Right lobe of liver (tissue), 6 donors: ENCODE data around the gene TWIST2. TPM values are rescaled to one million over a fixed set of nuclear protein-coding genes. Genes with fewer than 3 reads are reported as not detected.

ENCODE experiments used
- ATAC-seq, 4 donors: fragments of 200-7000 bp; cut with Tn5 transposase; one replicate each; pipeline ENCODE4 v1.9.1; 2020; ENCODE audit warnings: mild to moderate bottlenecking in 4 of 4, moderate library complexity in 4 of 4
- DNase-seq, 3 donors: peaks; one replicate each; pipeline ENCODE4 v3.0.0-alpha.2; 2020
- H3K27ac ChIP-seq, 3 donors: fragments of 200-600 bp; one replicate each; pipeline ENCODE4 v1.8.0; 2022
- H3K27me3 ChIP-seq, 2 donors: fragments of 200-600 bp; one replicate each; pipeline ENCODE4 v1.8.0; 2022
- H3K36me3 ChIP-seq, 4 donors: fragments of 200-600 bp; sonication (generic) in 1 of 4; one replicate each; pipeline versions ENCODE4 v1.5.1 to v1.8.0; 2017 to 2022; ENCODE audit warnings: control low read depth in 1 of 4
- H3K4me1 ChIP-seq, 4 donors: fragments of 200-600 bp; sonication (generic) in 1 of 4; one replicate each; pipeline versions ENCODE4 v1.5.1 to v1.8.0; 2017 to 2022; ENCODE audit warnings: control low read depth in 1 of 4
- H3K4me3 ChIP-seq, 3 donors: fragments of 200-600 bp; one replicate each; pipeline ENCODE4 v1.8.0; 2022
- H3K9me3 ChIP-seq, 4 donors: fragments of 200-600 bp; sonication (generic) in 1 of 4; one replicate each; pipeline versions ENCODE4 v1.5.1 to v1.8.0; 2017 to 2022; ENCODE audit warnings: control low read depth in 1 of 4
- POLR2A ChIP-seq: fragments of 450-650 bp; IDR thresholded peaks from one replicate; pipeline ENCODE4 v1.6.1; 2017; ENCODE audit warnings: antibody characterized with exemption, mild to moderate bottlenecking
- WGBS: methylation state at CpG from one replicate; pipeline ENCODE4 v1.1.6; 2018; ENCODE audit warnings: low coverage, low lambda C conversion rate; ENCODE audit not compliant: insufficient coverage; ENCODE audit errors: missing lambda C conversion rate; 5-methylcytosine and 5-hydroxymethylcytosine counted together
- intact Hi-C, 2 donors: fragments of 100-400 bp; cut with DNase I; formaldehyde crosslinking; loops; one replicate each; pipeline versions ENCODE4 v1.11.2 to v1.14.1; 2022
- total RNA-seq, 6 experiments: library from RNA; depleted of rRNA in 2 of 6; stranded (reverse); fragments of >200 nt in 2 of 6; fragmentation: NEBNext Ultra II Directional in 3 of 6; extraction: Animal tissue kit (Norgen Biotek cat#: 25700) in 3 of 6; gene quantifications; one replicate each; pipeline versions ENCODE4 v1.1.0 to v1.2.4, GENCODE V29; 2016 to 2023
- TF ChIP-seq, protein P1 (sequence below), 4 donors: fragments of 200-600 bp in 3 of 4; fragments of 450-650 bp in 1 of 4; IDR thresholded peaks; one replicate each; pipeline versions ENCODE4 v1.5.1 to v1.8.0; 2016 to 2022; ENCODE audit warnings: antibody characterized with exemption in 4 of 4, mild to moderate bottlenecking in 2 of 4
- donor health status: DM: no; HTN: yes; CAD: no.
- donor health status: DM: no; HTN: no; CAD: no.
- donor health status: DM: no; HTN: no; CAD: no.
- donor health status: DM: no; HTN: yes; CAD: no.
- donor health status: DM: no; HTN: yes; CAD: no.

TWIST2 gene
- total RNA-seq, 6 experiments from 2014 or later: 0.15 to 0.56 (median 0.18) TPM; not detected in 3

DNA sequence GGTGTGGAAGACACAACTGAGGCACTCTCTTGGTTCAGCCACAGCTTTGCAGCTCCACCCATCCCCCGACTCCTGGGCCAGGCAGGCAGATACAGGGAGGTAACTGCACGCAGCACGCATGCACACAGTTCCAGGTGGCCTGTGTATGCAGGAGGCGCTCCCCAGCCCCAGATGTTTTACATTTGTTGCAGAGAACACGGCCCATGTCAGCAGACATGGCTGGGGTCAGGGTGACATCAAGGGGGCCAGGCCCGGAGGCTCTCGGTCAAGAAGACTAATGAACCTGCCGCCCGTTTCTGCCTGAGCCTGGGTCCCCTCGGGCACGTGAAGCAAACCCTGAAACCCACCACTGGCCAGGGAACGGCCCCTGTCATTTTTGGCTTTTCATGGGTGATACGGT lies 57.3 kb downstream of the TWIST2 start:
- Histone ChIP-seq H3K36me3 (no peaks in the 10 kb centered on the region), H3K27ac (no peak overlapping the region), H3K27me3 (no peaks in the 10 kb centered on the region), H3K4me1 (no peaks in the 10 kb centered on the region), H3K9me3 (no peaks in the 10 kb centered on the region), H3K4me3 (no peak overlapping the region)
- TF ChIP-seq, protein P1, sequence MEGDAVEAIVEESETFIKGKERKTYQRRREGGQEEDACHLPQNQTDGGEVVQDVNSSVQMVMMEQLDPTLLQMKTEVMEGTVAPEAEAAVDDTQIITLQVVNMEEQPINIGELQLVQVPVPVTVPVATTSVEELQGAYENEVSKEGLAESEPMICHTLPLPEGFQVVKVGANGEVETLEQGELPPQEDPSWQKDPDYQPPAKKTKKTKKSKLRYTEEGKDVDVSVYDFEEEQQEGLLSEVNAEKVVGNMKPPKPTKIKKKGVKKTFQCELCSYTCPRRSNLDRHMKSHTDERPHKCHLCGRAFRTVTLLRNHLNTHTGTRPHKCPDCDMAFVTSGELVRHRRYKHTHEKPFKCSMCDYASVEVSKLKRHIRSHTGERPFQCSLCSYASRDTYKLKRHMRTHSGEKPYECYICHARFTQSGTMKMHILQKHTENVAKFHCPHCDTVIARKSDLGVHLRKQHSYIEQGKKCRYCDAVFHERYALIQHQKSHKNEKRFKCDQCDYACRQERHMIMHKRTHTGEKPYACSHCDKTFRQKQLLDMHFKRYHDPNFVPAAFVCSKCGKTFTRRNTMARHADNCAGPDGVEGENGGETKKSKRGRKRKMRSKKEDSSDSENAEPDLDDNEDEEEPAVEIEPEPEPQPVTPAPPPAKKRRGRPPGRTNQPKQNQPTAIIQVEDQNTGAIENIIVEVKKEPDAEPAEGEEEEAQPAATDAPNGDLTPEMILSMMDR (IDR thresholded peaks at IDR 0.05): no peak
- TF ChIP-seq POLR2A: no peak
- DNase-seq: no peak
- 61% methylated on average over 2 of the region's 13 CpGs for WGBS
- intact Hi-C loops: no loop called here
- no peak for ATAC-seq

DNA sequence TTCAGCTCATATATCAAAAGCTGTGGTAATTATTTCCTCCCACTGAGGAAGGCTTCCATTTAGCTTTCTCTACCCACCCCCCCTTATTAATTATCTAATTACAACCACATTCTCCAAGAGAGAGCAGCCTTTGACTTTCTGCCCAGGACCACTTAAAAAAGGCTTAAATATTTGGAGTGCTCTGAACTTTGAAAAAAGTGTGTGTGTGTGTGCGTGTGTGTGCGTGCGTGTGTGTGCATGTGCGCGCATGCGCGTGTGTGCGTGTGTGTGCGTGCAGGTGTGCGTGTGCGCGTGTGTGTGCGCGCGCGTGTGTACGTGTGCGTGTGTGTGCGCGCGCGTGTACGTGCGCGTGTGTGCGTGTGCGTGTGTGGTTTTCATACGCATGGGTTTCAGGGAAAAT lies 57.8 kb downstream of the TWIST2 start:
- DNase-seq: no peak
- Histone ChIP-seq H3K27me3 (no peaks in the 10 kb centered on the region), H3K27ac (no peak overlapping the region), H3K36me3 (no peaks in the 10 kb centered on the region), H3K4me3 (no peak overlapping the region), H3K9me3 (no peaks in the 10 kb centered on the region), H3K4me1 (no peaks in the 10 kb centered on the region)
- 65% methylated on average over 27 of the region's 28 CpGs for WGBS
- TF ChIP-seq, protein P1 (IDR thresholded peaks at IDR 0.05): no peak
- no peak for TF ChIP-seq POLR2A
- no peak for ATAC-seq
- intact Hi-C loops: no loop called here

DNA sequence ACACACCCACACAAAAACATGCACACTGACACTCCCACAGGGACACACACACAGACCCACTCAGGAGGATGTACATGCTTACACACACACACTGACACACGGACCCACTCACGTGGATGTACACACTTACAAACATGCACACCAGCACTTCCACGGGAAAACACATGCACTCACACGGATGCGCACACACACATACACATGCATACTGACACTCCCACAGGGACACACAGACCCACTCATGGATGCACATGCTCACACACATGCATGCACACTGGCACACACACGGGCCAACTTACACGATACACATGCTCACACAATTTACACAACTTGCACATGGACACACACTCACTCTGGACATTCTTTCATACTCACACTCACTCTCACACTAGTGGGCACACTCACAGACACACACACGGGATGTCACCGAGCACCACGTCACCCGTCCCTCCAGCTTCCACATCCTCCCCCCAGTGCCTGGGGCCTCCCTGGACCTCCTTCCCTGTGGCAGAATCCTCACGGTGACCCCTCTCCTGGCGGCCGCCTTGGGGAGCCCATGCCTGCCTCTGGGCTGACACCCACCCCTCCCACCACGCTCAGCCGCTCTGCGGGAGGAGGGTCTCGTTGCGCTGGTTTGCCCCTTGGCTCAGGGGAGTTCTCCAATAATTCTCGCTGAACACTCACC lies 58.5 kb downstream of the TWIST2 start:
- 65% methylated on average over 6 of the region's 20 CpGs for WGBS
- Histone ChIP-seq H3K36me3 (no peaks in the 10 kb centered on the region), H3K4me1 (no peaks in the 10 kb centered on the region), H3K27me3 (no peaks in the 10 kb centered on the region), H3K27ac (no peak overlapping the region), H3K9me3 (no peaks in the 10 kb centered on the region), H3K4me3 (no peak overlapping the region)
- TF ChIP-seq, protein P1 (IDR thresholded peaks at IDR 0.05): no peak
- TF ChIP-seq POLR2A: no peak
- intact Hi-C loops: no loop called here
- DNase-seq (peak in 1 of 3 donors; percentile 37), ATAC-seq (no peak)

DNA sequence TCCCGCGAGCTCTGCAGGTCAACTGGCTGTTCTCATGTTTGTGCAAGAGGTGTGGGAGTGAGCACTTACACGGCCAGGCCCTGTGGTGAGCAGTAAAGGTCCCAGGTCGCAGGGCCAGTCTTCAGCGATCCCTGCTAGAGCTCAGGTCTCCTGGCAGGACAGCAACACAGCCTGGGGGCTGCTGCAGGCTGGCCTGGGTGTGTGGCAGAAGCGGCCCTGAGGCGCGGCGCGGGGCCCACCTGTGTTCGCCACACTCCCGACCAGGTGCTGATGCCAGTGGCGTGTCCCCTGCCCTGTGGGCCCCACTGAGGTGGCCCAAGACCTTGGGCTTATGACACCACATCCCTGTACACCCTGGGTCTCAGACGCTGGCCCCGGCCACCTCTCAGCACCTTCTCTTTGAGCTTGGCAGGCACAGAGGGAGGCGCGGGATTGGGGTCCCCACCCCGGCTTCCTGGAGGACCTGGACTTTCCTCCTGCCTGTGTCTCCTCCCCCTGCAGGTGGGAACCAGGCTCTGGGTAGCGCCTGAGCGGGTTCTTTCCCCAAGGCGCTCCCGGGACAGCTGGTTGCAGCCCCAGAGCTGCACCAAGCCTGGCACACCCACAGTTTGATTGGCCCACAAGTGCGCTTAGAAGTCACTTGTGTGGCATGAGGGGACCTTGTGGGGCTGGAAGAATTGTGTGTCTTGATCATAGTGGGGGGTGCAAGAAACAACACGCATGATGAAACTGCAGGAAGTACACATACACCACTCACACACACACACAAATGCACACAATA lies 59.2 kb downstream of the TWIST2 start:
- no peaks in the 10 kb centered on the region for H3K4me1 ChIP-seq
- intact Hi-C loops: no loop called here
- no peaks in the 10 kb centered on the region for H3K27me3 ChIP-seq
- H3K36me3 ChIP-seq: no peaks in the 10 kb centered on the region
- H3K9me3 ChIP-seq: no peaks in the 10 kb centered on the region
- ATAC-seq (no peak), DNase-seq (peak in 1 of 3 donors; percentile 47)
- WGBS: 52% methylated on average over 5 of the region's 24 CpGs
- no peak overlapping the region for H3K27ac ChIP-seq
- TF ChIP-seq, protein P1 (IDR thresholded peaks at IDR 0.05): no peak
- no peak for TF ChIP-seq POLR2A
- no peak overlapping the region for H3K4me3 ChIP-seq
